Suprapubic skin (tissue), 4 donors: Measurements from ENCODE around the gene CTU2. TPM values are rescaled to one million over a fixed set of nuclear protein-coding genes. Genes with fewer than 3 reads are reported as not detected.

ENCODE experiments used
- DNase-seq, 2 donors: peaks; one replicate each; pipeline ENCODE4 v3.0.0-alpha.2; 2019; ENCODE audit warnings: low spot score in 2 of 2
- H3K27ac ChIP-seq: fragments of 200-600 bp; sonication (generic); one replicate; pipeline ENCODE4 v1.5.1; 2019
- H3K27me3 ChIP-seq: fragments of 200-600 bp; sonication (generic); one replicate; pipeline ENCODE4 v1.5.1; 2019
- H3K36me3 ChIP-seq: fragments of 200-600 bp; sonication (generic); one replicate; pipeline ENCODE4 v1.5.1; 2019
- H3K4me1 ChIP-seq: fragments of 200-600 bp; sonication (generic); one replicate; pipeline ENCODE4 v1.5.1; 2019
- H3K4me3 ChIP-seq: fragments of 200-600 bp; sonication (generic); one replicate; pipeline ENCODE4 v1.5.1; 2019; ENCODE audit warnings: mild to moderate bottlenecking
- H3K9me3 ChIP-seq: fragments of 200-600 bp; sonication (generic); one replicate; pipeline ENCODE4 v1.5.1; 2019
- EP300 ChIP-seq: sonication (generic); formaldehyde crosslinking; IDR thresholded peaks from one replicate; pipeline ENCODE4 v1.6.1; 2017; ENCODE audit warnings: antibody characterized with exemption
- POLR2A ChIP-seq, 2 donors: fragments of 450-650 bp; IDR thresholded peaks; one replicate each; pipeline ENCODE4 v1.6.1; 2017; ENCODE audit warnings: antibody characterized with exemption in 2 of 2, mild to moderate bottlenecking in 2 of 2, moderate library complexity in 2 of 2
- POLR2AphosphoS5 ChIP-seq, 3 donors: sonication (generic); formaldehyde crosslinking; IDR thresholded peaks; one replicate each; pipeline ENCODE4 v1.6.1; 2017; ENCODE audit warnings: antibody characterized with exemption in 3 of 3
- WGBS: methylation state at CpG from one replicate; pipeline ENCODE4 v1.1.5; 2018; 5-methylcytosine and 5-hydroxymethylcytosine counted together
- total RNA-seq, 4 donors: library from RNA; depleted of rRNA; stranded (reverse); fragments of >200 nt; gene quantifications; one replicate each; pipeline ENCODE4 v1.1.0, GENCODE V29; 2016
- TF ChIP-seq, protein P1 (sequence below), 2 donors: fragments of 200-600 bp in 1 of 2; fragments of 450-650 bp in 1 of 2; sonication (generic) in 1 of 2; IDR thresholded peaks; one replicate each; pipeline ENCODE4 v1.5.1; 2016 to 2019; ENCODE audit warnings: antibody characterized with exemption in 2 of 2, mild to moderate bottlenecking in 1 of 2, moderate library complexity in 1 of 2

CTU2 gene
- total RNA-seq, 4 donors from 2014 or later: 7.8 to 17.8 (median 10.9) TPM

DNA sequence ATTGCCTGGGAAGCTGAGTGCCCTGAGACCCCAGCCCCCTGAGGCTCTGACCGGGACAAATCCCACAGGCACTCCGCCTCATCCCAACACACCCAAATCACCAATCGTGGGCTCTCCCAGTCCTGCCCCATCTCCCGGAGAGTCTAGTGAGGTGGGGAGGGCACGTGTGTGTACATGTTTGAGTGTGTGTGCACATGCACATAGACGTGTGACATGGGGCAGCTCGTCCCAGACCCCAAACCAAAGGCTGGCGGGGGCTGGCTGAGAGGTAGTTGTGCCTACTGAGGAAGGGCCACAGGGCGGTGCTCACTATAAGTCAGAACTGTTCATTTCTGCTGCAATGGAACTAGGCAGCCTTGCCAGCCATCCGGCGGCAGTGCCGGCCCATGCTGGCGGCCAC lies 28.6 kb upstream of the CTU2 start:
- Histone ChIP-seq H3K27me3 (peaks cover 40% of the 10 kb centered on the region), H3K9me3 (no peaks in the 10 kb centered on the region)
- WGBS: 61% methylated on average over 9 of the region's 13 CpGs

DNA sequence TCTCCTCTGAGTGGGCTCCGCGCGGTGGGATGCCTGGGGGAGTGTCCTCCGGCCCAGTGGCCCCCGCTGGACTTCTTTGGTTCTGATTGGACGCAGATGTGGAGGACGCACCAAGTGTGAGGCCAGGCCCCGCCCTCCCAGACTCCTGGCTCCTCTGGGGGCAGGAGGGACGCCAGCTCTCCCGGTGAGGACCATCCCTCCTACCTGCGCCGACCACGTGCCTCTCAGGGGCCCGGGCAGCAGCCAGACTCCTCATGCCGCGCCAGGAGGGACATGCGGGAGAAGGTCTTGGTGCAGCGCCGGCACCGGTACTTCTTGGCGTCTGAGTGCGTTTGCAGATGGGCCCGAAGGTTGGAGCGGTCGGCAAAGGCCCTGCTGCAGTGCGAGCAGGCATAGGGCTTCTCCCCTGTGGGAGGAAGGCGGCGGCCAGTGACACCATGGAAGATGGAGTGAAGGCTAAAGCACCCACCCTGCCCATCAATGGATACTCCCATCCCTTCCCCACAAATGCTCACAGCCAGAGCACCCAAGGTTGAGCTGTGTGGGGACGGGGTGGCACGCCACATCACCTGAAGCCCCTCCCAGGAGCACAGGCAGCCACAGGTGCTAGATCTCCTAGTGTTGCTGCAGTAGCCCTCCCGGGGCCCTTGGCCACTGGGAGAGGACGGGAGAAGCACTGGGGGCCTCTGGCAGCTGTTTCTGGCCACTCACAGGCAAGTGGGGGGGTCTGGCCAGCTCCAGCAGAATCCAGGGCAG lies 27.9 kb upstream of the CTU2 start:
- TF ChIP-seq POLR2AphosphoS5 (IDR thresholded peaks at IDR 0.05): no peak
- no peak for TF ChIP-seq EP300
- TF ChIP-seq, protein P1, sequence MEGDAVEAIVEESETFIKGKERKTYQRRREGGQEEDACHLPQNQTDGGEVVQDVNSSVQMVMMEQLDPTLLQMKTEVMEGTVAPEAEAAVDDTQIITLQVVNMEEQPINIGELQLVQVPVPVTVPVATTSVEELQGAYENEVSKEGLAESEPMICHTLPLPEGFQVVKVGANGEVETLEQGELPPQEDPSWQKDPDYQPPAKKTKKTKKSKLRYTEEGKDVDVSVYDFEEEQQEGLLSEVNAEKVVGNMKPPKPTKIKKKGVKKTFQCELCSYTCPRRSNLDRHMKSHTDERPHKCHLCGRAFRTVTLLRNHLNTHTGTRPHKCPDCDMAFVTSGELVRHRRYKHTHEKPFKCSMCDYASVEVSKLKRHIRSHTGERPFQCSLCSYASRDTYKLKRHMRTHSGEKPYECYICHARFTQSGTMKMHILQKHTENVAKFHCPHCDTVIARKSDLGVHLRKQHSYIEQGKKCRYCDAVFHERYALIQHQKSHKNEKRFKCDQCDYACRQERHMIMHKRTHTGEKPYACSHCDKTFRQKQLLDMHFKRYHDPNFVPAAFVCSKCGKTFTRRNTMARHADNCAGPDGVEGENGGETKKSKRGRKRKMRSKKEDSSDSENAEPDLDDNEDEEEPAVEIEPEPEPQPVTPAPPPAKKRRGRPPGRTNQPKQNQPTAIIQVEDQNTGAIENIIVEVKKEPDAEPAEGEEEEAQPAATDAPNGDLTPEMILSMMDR (IDR thresholded peaks at IDR 0.05): no peak
- no peak for TF ChIP-seq POLR2A (IDR thresholded peaks at IDR 0.05)
- no peak overlapping the region for H3K4me3 ChIP-seq
- peaks cover 43% of the 10 kb centered on the region for H3K27me3 ChIP-seq
- H3K9me3 ChIP-seq: no peaks in the 10 kb centered on the region
- peaks cover 10% of the 10 kb centered on the region for H3K4me1 ChIP-seq
- no peak for DNase-seq
- no peak overlapping the region for H3K27ac ChIP-seq
- H3K36me3 ChIP-seq: no peaks in the 10 kb centered on the region
- 69% methylated on average over 6 of the region's 32 CpGs for WGBS

More for the DNA sequence above, 28.6 kb upstream of the CTU2 start:
- DNase-seq: no peak
- Histone ChIP-seq H3K36me3 (no peaks in the 10 kb centered on the region), H3K4me1 (peaks cover 10% of the 10 kb centered on the region), H3K4me3 (no peak overlapping the region), H3K27ac (no peak overlapping the region)
- TF ChIP-seq POLR2AphosphoS5 (IDR thresholded peaks at IDR 0.05) (no peak), EP300 (no peak), POLR2A (IDR thresholded peaks at IDR 0.05) (no peak)
- TF ChIP-seq, protein P1 (IDR thresholded peaks at IDR 0.05): no peak

DNA sequence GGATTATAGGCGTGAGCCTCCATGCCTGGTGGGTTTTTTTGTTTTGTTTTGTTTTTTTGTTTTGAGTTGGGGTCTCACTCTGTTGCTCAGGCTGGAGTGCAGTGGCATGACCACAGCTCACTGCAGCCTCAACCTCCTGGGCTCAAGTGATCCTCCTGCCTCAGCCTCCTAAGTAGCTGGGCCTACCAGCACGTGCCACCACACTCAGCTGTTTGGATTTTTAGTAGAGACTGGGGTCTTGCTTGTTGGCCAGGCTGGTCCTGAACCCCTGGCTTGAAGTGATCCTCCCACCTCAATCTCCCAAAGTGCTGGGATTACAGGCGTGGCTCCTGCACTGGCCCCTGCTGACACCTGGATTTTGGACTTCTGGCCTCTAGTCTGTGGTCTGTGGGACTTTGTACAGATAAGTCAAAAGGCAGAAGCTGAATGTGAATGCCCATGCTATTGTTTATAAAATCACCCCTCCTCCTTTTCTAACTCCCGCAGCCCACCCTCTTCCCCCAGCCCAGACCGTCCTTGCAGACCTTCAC lies 25.7 kb upstream of the CTU2 start:
- peaks cover 20% of the 10 kb centered on the region for H3K4me1 ChIP-seq
- H3K27ac ChIP-seq: no peak overlapping the region
- 95% methylated on average over 5 of the region's 5 CpGs for WGBS
- TF ChIP-seq EP300 (no peak), POLR2AphosphoS5 (IDR thresholded peaks at IDR 0.05) (no peak), POLR2A (IDR thresholded peaks at IDR 0.05) (no peak)
- TF ChIP-seq, protein P1 (IDR thresholded peaks at IDR 0.05): no peak
- peaks cover 63% of the 10 kb centered on the region for H3K27me3 ChIP-seq
- no peaks in the 10 kb centered on the region for H3K36me3 ChIP-seq
- H3K4me3 ChIP-seq: no peak overlapping the region
- no peak for DNase-seq
- no peaks in the 10 kb centered on the region for H3K9me3 ChIP-seq

DNA sequence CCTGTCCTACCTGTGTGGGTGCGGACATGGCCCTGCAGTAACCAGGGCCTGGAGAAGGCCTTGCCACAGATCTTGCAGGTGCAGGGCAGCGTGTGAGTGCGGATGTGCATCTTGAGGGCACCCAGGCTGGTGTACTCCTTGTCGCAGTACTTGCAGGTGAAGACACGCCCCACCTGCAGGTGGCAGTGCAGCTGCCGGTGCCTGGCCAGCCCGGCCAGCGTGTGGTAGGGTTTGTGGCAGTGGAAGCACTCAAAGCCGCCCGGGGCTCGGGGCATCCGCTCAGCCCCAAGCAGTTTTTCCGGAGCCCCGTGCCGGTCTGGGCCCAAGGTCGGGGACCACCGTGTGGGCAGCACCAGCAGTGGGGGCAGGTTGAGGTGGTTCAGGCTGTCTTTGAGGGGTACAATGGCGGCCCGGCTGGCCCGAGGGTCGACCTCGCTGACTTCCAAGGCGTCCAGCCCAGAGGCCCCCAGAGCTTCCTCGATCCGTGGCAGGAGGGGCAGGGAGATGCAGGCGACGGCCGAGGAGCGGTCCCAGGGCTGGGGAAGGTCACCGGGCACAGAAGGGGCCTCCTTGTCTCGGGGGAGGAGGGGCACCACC lies 25.1 kb upstream of the CTU2 start:
- Histone ChIP-seq H3K27me3 (peaks cover 69% of the 10 kb centered on the region), H3K27ac (no peak overlapping the region), H3K4me3 (no peak overlapping the region), H3K9me3 (no peaks in the 10 kb centered on the region), H3K4me1 (peaks cover 26% of the 10 kb centered on the region), H3K36me3 (no peaks in the 10 kb centered on the region)
- TF ChIP-seq, protein P1 (IDR thresholded peaks at IDR 0.05): peak in 1 of 2 donors; percentile 44
- TF ChIP-seq EP300 (no peak), POLR2AphosphoS5 (IDR thresholded peaks at IDR 0.05) (no peak)
- 69% methylated on average over 11 of the region's 31 CpGs for WGBS
- DNase-seq: peak in 1 of 2 donors; percentile 62
